Measurements from ENCODE around the gene NRP1.
A peak's percentile ranks its signal among the peaks of the same experiment; 100 is the strongest.

The NRP1 gene

DNA sequence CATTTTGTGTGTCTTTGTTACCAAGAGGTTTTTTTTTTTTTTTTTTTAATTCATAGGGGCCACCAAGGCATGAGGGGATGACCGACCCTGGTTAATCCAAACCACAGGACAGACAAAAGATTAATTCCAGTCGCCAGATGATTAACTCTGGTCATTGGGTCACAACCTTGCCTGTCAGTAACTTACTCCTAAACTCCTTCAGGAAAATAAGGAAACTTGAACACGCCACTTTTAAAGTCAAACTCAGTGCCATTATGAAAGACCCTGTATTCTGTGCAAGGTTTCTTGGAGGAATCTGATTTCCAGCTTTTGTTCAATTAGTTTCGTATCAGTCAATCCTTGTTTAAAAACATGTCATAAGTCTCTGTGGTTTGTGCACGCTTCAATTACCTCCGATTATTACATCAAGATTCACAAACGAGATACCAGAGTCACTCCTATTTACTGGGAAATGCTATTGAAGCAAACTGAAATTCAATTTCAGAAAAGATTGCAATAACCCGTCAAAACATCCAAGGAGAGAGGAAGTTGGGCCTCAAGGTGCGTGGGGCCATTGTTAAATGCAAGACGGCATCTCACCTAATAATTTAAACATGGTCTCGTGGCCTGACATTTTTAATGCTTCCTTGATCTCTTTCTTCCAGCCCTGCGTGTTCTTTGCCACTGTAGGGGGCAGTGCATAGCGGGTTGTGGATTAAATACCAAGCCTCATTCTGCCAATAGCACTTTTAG, 44.0 kb downstream of the NRP1 start:
- TF ChIP-seq GLIS3 (CRISPR knock-in tag; IDR thresholded peaks at IDR 0.05) = no peak
- no peak for TF ChIP-seq RARB (CRISPR knock-in tag; IDR thresholded peaks at IDR 0.05)
- no peak for TF ChIP-seq ZFP30 (CRISPR knock-in tag; IDR thresholded peaks at IDR 0.05)
- no peak for TF ChIP-seq TCF4 (CRISPR knock-in tag; IDR thresholded peaks at IDR 0.05; ENCODE audit: borderline replicate concordance)
- TF ChIP-seq, protein P1, sequence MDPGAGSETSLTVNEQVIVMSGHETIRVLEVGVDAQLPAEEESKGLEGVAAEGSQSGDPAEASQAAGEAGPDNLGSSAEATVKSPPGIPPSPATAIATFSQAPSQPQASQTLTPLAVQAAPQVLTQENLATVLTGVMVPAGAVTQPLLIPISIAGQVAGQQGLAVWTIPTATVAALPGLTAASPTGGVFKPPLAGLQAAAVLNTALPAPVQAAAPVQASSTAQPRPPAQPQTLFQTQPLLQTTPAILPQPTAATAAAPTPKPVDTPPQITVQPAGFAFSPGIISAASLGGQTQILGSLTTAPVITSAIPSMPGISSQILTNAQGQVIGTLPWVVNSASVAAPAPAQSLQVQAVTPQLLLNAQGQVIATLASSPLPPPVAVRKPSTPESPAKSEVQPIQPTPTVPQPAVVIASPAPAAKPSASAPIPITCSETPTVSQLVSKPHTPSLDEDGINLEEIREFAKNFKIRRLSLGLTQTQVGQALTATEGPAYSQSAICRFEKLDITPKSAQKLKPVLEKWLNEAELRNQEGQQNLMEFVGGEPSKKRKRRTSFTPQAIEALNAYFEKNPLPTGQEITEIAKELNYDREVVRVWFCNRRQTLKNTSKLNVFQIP (CRISPR knock-in tag; IDR thresholded peaks at IDR 0.05; ENCODE audit: borderline replicate concordance, low read depth) = no peak
- no peak for TF ChIP-seq ARNTL (CRISPR knock-in tag; IDR thresholded peaks at IDR 0.05; ENCODE audit: borderline replicate concordance, low read depth)
- no peak for TF ChIP-seq ZFP3 (CRISPR knock-in tag; IDR thresholded peaks at IDR 0.05)
- TF ChIP-seq TOX (CRISPR knock-in tag; IDR thresholded peaks at IDR 0.05; ENCODE audit: borderline replicate concordance) = no peak
- ATAC-seq = peak; percentile 34; the same call in 2 of the 3 replicates

GRCh38 chr10:33289776-33290175, 44.7 kb downstream of the NRP1 start:
- no peak for TF ChIP-seq ZFP30 (CRISPR knock-in tag; IDR thresholded peaks at IDR 0.05)
- no peak for TF ChIP-seq ESRRG (CRISPR knock-in tag; IDR thresholded peaks at IDR 0.05)
- TF ChIP-seq, protein P2, sequence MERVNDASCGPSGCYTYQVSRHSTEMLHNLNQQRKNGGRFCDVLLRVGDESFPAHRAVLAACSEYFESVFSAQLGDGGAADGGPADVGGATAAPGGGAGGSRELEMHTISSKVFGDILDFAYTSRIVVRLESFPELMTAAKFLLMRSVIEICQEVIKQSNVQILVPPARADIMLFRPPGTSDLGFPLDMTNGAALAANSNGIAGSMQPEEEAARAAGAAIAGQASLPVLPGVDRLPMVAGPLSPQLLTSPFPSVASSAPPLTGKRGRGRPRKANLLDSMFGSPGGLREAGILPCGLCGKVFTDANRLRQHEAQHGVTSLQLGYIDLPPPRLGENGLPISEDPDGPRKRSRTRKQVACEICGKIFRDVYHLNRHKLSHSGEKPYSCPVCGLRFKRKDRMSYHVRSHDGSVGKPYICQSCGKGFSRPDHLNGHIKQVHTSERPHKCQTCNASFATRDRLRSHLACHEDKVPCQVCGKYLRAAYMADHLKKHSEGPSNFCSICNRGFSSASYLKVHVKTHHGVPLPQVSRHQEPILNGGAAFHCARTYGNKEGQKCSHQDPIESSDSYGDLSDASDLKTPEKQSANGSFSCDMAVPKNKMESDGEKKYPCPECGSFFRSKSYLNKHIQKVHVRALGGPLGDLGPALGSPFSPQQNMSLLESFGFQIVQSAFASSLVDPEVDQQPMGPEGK (CRISPR knock-in tag; IDR thresholded peaks at IDR 0.05; ENCODE audit: borderline replicate concordance) = no peak
- no peak for TF ChIP-seq ZC3H10 (CRISPR knock-in tag; IDR thresholded peaks at IDR 0.05)
- no peak for TF ChIP-seq ISL1 (CRISPR knock-in tag; IDR thresholded peaks at IDR 0.05)
- no peak for TF ChIP-seq CSDC2 (CRISPR knock-in tag; IDR thresholded peaks at IDR 0.05)
- no peak for TF ChIP-seq ZFP3 (CRISPR knock-in tag; IDR thresholded peaks at IDR 0.05)
- TF ChIP-seq ARNTL (CRISPR knock-in tag; IDR thresholded peaks at IDR 0.05; ENCODE audit: borderline replicate concordance, low read depth) = no peak
- TF ChIP-seq, protein P3, sequence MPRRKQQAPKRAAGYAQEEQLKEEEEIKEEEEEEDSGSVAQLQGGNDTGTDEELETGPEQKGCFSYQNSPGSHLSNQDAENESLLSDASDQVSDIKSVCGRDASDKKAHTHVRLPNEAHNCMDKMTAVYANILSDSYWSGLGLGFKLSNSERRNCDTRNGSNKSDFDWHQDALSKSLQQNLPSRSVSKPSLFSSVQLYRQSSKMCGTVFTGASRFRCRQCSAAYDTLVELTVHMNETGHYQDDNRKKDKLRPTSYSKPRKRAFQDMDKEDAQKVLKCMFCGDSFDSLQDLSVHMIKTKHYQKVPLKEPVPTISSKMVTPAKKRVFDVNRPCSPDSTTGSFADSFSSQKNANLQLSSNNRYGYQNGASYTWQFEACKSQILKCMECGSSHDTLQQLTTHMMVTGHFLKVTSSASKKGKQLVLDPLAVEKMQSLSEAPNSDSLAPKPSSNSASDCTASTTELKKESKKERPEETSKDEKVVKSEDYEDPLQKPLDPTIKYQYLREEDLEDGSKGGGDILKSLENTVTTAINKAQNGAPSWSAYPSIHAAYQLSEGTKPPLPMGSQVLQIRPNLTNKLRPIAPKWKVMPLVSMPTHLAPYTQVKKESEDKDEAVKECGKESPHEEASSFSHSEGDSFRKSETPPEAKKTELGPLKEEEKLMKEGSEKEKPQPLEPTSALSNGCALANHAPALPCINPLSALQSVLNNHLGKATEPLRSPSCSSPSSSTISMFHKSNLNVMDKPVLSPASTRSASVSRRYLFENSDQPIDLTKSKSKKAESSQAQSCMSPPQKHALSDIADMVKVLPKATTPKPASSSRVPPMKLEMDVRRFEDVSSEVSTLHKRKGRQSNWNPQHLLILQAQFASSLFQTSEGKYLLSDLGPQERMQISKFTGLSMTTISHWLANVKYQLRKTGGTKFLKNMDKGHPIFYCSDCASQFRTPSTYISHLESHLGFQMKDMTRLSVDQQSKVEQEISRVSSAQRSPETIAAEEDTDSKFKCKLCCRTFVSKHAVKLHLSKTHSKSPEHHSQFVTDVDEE (CRISPR knock-in tag; IDR thresholded peaks at IDR 0.05) = no peak
- no peak for TF ChIP-seq SNAI2 (CRISPR knock-in tag; IDR thresholded peaks at IDR 0.05)
- TF ChIP-seq TCF4 (CRISPR knock-in tag; IDR thresholded peaks at IDR 0.05; ENCODE audit: borderline replicate concordance) = no peak
- ATAC-seq = no peak

DNA sequence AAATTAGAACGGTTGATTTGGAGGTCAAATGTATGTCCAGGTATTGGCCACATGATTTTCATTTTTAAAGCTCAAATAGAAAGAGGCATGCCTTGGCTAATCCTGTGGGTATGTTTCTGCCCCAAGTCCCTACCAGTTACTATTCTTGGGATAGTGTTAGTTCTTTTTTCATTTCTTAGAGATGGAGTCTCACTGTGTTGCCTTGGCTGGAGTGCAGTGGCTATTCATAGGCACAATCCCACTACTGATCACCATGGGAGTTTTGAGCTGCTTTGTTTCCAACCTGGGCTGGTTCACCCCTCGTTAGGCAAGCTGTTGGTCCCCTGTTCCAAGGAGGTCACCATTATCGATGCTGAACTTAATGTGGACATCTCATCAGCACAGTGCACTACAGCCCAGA, 46.3 kb downstream of the NRP1 start:
- ATAC-seq = no peak
- no peak for TF ChIP-seq SNAI2 (CRISPR knock-in tag; IDR thresholded peaks at IDR 0.05)
- TF ChIP-seq, protein P1 (CRISPR knock-in tag; IDR thresholded peaks at IDR 0.05; ENCODE audit: borderline replicate concordance, low read depth) = no peak
- TF ChIP-seq TCF4 (CRISPR knock-in tag; IDR thresholded peaks at IDR 0.05; ENCODE audit: borderline replicate concordance) = no peak
- no peak for TF ChIP-seq TOX (CRISPR knock-in tag; IDR thresholded peaks at IDR 0.05; ENCODE audit: borderline replicate concordance)
- no peak for TF ChIP-seq PPARA (CRISPR knock-in tag; IDR thresholded peaks at IDR 0.05; ENCODE audit: borderline replicate concordance)
- TF ChIP-seq ZNF70 (CRISPR knock-in tag; IDR thresholded peaks at IDR 0.05) = no peak
- TF ChIP-seq OSR1 (CRISPR knock-in tag; IDR thresholded peaks at IDR 0.05) = no peak
- TF ChIP-seq ARNTL (CRISPR knock-in tag; IDR thresholded peaks at IDR 0.05; ENCODE audit: borderline replicate concordance, low read depth) = no peak
- TF ChIP-seq, protein P4, sequence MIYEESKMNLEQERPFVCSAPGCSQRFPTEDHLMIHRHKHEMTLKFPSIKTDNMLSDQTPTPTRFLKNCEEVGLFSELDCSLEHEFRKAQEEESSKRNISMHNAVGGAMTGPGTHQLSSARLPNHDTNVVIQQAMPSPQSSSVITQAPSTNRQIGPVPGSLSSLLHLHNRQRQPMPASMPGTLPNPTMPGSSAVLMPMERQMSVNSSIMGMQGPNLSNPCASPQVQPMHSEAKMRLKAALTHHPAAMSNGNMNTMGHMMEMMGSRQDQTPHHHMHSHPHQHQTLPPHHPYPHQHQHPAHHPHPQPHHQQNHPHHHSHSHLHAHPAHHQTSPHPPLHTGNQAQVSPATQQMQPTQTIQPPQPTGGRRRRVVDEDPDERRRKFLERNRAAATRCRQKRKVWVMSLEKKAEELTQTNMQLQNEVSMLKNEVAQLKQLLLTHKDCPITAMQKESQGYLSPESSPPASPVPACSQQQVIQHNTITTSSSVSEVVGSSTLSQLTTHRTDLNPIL (CRISPR knock-in tag; IDR thresholded peaks at IDR 0.05; ENCODE audit: low read depth) = no peak
- no peak for TF ChIP-seq CSDC2 (CRISPR knock-in tag; IDR thresholded peaks at IDR 0.05)
- TF ChIP-seq ISL1 (CRISPR knock-in tag; IDR thresholded peaks at IDR 0.05) = no peak
- TF ChIP-seq ZFP30 (CRISPR knock-in tag; IDR thresholded peaks at IDR 0.05) = no peak
- TF ChIP-seq ZC3H10 (CRISPR knock-in tag; IDR thresholded peaks at IDR 0.05) = no peak
- no peak for TF ChIP-seq ESRRG (CRISPR knock-in tag; IDR thresholded peaks at IDR 0.05)
- TF ChIP-seq CSRNP3 (CRISPR knock-in tag; IDR thresholded peaks at IDR 0.05) = no peak
- no peak for TF ChIP-seq ZFP3 (CRISPR knock-in tag; IDR thresholded peaks at IDR 0.05)
- TF ChIP-seq RARB (CRISPR knock-in tag; IDR thresholded peaks at IDR 0.05) = no peak
- TF ChIP-seq, protein P3 (CRISPR knock-in tag; IDR thresholded peaks at IDR 0.05) = no peak
